ENCODE data around the gene STIM1.

Gene STIM1

GRCh38 chr11:3925513-3925912 is 70.0 kb downstream of the STIM1 start:
- no peak for DNase-seq

GRCh38 chr11:3926458-3927095 is 71.1 kb downstream of the STIM1 start:
- DNase-seq: no peak

- no peak for DNase-seq
Observed at GRCh38 chr11:3927129-3927796, 71.8 kb downstream of the STIM1 start.

- DNase-seq: no peak
Observed at GRCh38 chr11:3929232-3929631, 73.8 kb downstream of the STIM1 start.

GRCh38 chr11:3929649-3930048 is 74.2 kb downstream of the STIM1 start:
- no peak for DNase-seq

- DNase-seq: no peak
Observed at GRCh38 chr11:3932698-3933097, 77.2 kb downstream of the STIM1 start.

GRCh38 chr11:3933165-3933628 is 77.7 kb downstream of the STIM1 start:
- DNase-seq: no peak

- DNase-seq: no peak
Observed at GRCh38 chr11:3934658-3935057, 79.2 kb downstream of the STIM1 start.

- no peak for DNase-seq
Observed at GRCh38 chr11:3936517-3936916, 81.1 kb downstream of the STIM1 start.

GRCh38 chr11:3939211-3939610 is 83.7 kb downstream of the STIM1 start:
- DNase-seq: no peak

- DNase-seq: no peak
Observed at GRCh38 chr11:3939651-3940190, 84.3 kb downstream of the STIM1 start.

- DNase-seq: no peak
Observed at GRCh38 chr11:3942160-3942955, 86.9 kb downstream of the STIM1 start.

- DNase-seq: no peak
Observed at GRCh38 chr11:3942956-3943497, 87.6 kb downstream of the STIM1 start.

GRCh38 chr11:3944198-3944597 is 88.7 kb downstream of the STIM1 start:
- no peak for DNase-seq

GRCh38 chr11:3946455-3947017 is 91.1 kb downstream of the STIM1 start:
- DNase-seq: no peak

GRCh38 chr11:3947061-3947460 is 91.6 kb downstream of the STIM1 start:
- DNase-seq: peak; percentile 18

- DNase-seq: peak; percentile 21
Observed at GRCh38 chr11:3949125-3949524, 93.7 kb downstream of the STIM1 start.

- no peak for DNase-seq
Observed at GRCh38 chr11:3950996-3951660, 95.7 kb downstream of the STIM1 start.

- DNase-seq: no peak
Observed at GRCh38 chr11:3952715-3953114, 97.3 kb downstream of the STIM1 start.

GRCh38 chr11:3953327-3953726 is 97.9 kb downstream of the STIM1 start:
- no peak for DNase-seq

- no peak for DNase-seq
Observed at GRCh38 chr11:3954448-3955298, 99.2 kb downstream of the STIM1 start.
